H1 (cell line): ENCODE results near the gene GRB7. TPM values are rescaled to one million over a fixed set of nuclear protein-coding genes. Genes with fewer than 3 reads are reported as not detected.
A peak's percentile ranks its signal among the peaks of the same experiment; 100 is the strongest.

Experiments
- CTCF ChIA-PET: fragments of 300-600 bp; sonication (Branson Sonifier 250); formaldehyde crosslinking; loops from one replicate; lab custom pipeline; 2021; ENCODE audit not compliant: partially characterized antibody; lab: Charles Lee
- POLR2A ChIA-PET: fragments of 300-600 bp; sonication (Branson Sonifier 250); formaldehyde crosslinking; loops from one replicate; lab custom pipeline; 2021; ENCODE audit warnings: inconsistent platforms; ENCODE audit not compliant: partially characterized antibody; lab: Charles Lee
- DNase-seq, 2 experiments: peaks; one replicate each; pipeline versions ENCODE4 v3.0.0 to v3.0.0-alpha.2; 2010 to 2022; ENCODE audit warnings: low spot score in 2 of 2, low read depth in 1 of 2, mixed read lengths in 1 of 2
- FAIRE-seq: peaks from 2 replicates; lab custom pipeline; 2011; peaks lifted over from hg19 to GRCh38; lab: Jason Lieb, UNC
- H2AFZ ChIP-seq: 2 replicates; pipeline ENCODE4 v1.8.1; 2012; ENCODE audit warnings: low read length, inconsistent platforms
- H2AK5ac ChIP-seq: 2 replicates; pipeline ENCODE4 v1.6.1; 2013; ENCODE audit warnings: low read depth, low read length
- H2BK120ac ChIP-seq: replicated peaks from 2 replicates; pipeline ENCODE3; 2013; ENCODE audit warnings: low read depth, low read length, inconsistent platforms
- H2BK12ac ChIP-seq: 2 replicates; pipeline ENCODE4 v1.6.1; 2013; ENCODE audit warnings: low read depth, low read length
- H2BK15ac ChIP-seq: 2 replicates; pipeline ENCODE4 v1.6.1; 2013; ENCODE audit warnings: low read length
- H2BK20ac ChIP-seq: 2 replicates; pipeline ENCODE4 v1.6.1; 2013; ENCODE audit warnings: low read length
- H2BK5ac ChIP-seq: 2 replicates; pipeline ENCODE4 v1.6.1; 2013; ENCODE audit warnings: low read depth, low read length
- H3K14ac ChIP-seq: 2 replicates; pipeline ENCODE4 v1.6.1; 2013; ENCODE audit warnings: inconsistent platforms; ENCODE audit not compliant: insufficient read length
- H3K18ac ChIP-seq: 2 replicates; pipeline ENCODE4 v1.6.1; 2013; ENCODE audit warnings: low read length; ENCODE audit errors: extremely low read depth
- H3K23ac ChIP-seq: 2 replicates; pipeline ENCODE4 v1.6.1; 2013; ENCODE audit warnings: inconsistent platforms; ENCODE audit not compliant: insufficient read length
- H3K23me2 ChIP-seq: 2 replicates; pipeline ENCODE4 v1.6.1; 2013; ENCODE audit warnings: low read depth, low read length
- H3K27ac ChIP-seq: 2 replicates; pipeline ENCODE4 v1.6.1; 2011; ENCODE audit warnings: low read depth, low read length, inconsistent platforms
- H3K27me3 ChIP-seq, 4 experiments: replicated peaks in 1 of 4; 1 replicate in 1 of 4; 2 replicates in 3 of 4; pipeline versions ENCODE4 v1.6.1 to v1.8.1; 2011 to 2013; ENCODE audit warnings: low read length in 3 of 4, mild to moderate bottlenecking in 3 of 4, inconsistent platforms in 2 of 4, mixed read lengths in 2 of 4, moderate library complexity in 1 of 4; ENCODE audit not compliant: control insufficient read depth in 3 of 4, insufficient read depth in 3 of 4; ENCODE audit errors: extremely low read depth in 1 of 4
- H3K36me3 ChIP-seq, 4 experiments: 2 replicates each; pipeline versions ENCODE4 v1.6.1 to v1.8.1; 2011 to 2013; ENCODE audit warnings: mild to moderate bottlenecking in 4 of 4, low read length in 3 of 4, moderate library complexity in 2 of 4, control low read depth in 1 of 4, inconsistent platforms in 1 of 4; ENCODE audit not compliant: insufficient read depth in 4 of 4, control insufficient read depth in 2 of 4
- H3K4ac ChIP-seq: replicated peaks from 2 replicates; pipeline ENCODE3; 2013; ENCODE audit warnings: low read length, low read depth, mixed read lengths, inconsistent platforms; ENCODE audit not compliant: insufficient read length
- H3K4me1 ChIP-seq, 4 experiments: replicated peaks in 1 of 4; 1 replicate in 1 of 4; 2 replicates in 3 of 4; pipeline versions ENCODE4 v1.6.1 to v1.8.1; 2011 to 2013; ENCODE audit warnings: low read length in 3 of 4, inconsistent platforms in 2 of 4, mixed read lengths in 1 of 4; ENCODE audit not compliant: insufficient read depth in 4 of 4, control insufficient read depth in 3 of 4
- H3K4me2 ChIP-seq, 2 experiments: 2 replicates each; pipeline versions ENCODE4 v1.6.1 to v1.8.1; 2011 to 2013; ENCODE audit warnings: low read depth in 2 of 2, low read length in 2 of 2, control low read depth in 1 of 2, inconsistent platforms in 1 of 2, mild to moderate bottlenecking in 1 of 2; ENCODE audit not compliant: insufficient read depth in 1 of 2
- H3K4me3 ChIP-seq, 4 experiments: fragments of 200-600, 300-600 bp in 1 of 4; sonication (generic), shearing (Covaris generic), sonication (Bioruptor Twin) in 1 of 4; 2 replicates each; pipeline versions ENCODE4 v1.5.1 to v1.8.1; 2011 to 2016; ENCODE audit warnings: low read length in 4 of 4, low read depth in 3 of 4, control low read depth in 2 of 4, inconsistent platforms in 2 of 4, mild to moderate bottlenecking in 2 of 4, mixed read lengths in 1 of 4, moderate library complexity in 1 of 4; ENCODE audit not compliant: insufficient read depth in 2 of 4; ENCODE audit errors: extremely low read depth in 1 of 4
- H3K56ac ChIP-seq: replicated peaks from 2 replicates; pipeline ENCODE3; 2013; ENCODE audit warnings: low read depth, mild to moderate bottlenecking, mixed read lengths, low read length, inconsistent platforms; ENCODE audit not compliant: insufficient read length
- H3K79me1 ChIP-seq: 2 replicates; pipeline ENCODE4 v1.6.1; 2013; ENCODE audit warnings: low read depth, low read length, control low read depth
- H3K79me2 ChIP-seq, 2 experiments: 2 replicates each; pipeline versions ENCODE4 v1.6.1 to v1.8.1; 2012 to 2013; ENCODE audit warnings: low read length in 2 of 2, mild to moderate bottlenecking in 2 of 2, inconsistent platforms in 1 of 2; ENCODE audit not compliant: insufficient read depth in 2 of 2, control insufficient read depth in 1 of 2
- H3K9ac ChIP-seq, 4 experiments: replicated peaks in 1 of 4; 1 replicate in 1 of 4; 2 replicates in 3 of 4; pipeline versions ENCODE4 v1.6.1 to v1.8.1; 2011 to 2013; ENCODE audit warnings: low read depth in 3 of 4, low read length in 3 of 4, control low read depth in 2 of 4, mild to moderate bottlenecking in 2 of 4, moderate library complexity in 2 of 4, inconsistent platforms in 1 of 4; ENCODE audit errors: extremely low read depth in 1 of 4
- H3K9me3 ChIP-seq, 2 experiments: 2 replicates each; pipeline versions ENCODE4 v1.6.1 to v1.8.1; 2012 to 2013; ENCODE audit warnings: mild to moderate bottlenecking in 2 of 2, moderate library complexity in 2 of 2, control low read depth in 1 of 2, inconsistent platforms in 1 of 2, low read depth in 1 of 2, low read length in 1 of 2, mixed read lengths in 1 of 2; ENCODE audit not compliant: insufficient read depth in 2 of 2
- H4K20me1 ChIP-seq, 2 experiments: replicated peaks in 1 of 2; 2 replicates each; pipeline versions ENCODE3 to v1.8.1; 2011 to 2013; ENCODE audit warnings: inconsistent platforms in 2 of 2, low read length in 2 of 2, mild to moderate bottlenecking in 1 of 2; ENCODE audit not compliant: insufficient read depth in 2 of 2, control insufficient read depth in 1 of 2
- H4K5ac ChIP-seq: 2 replicates; pipeline ENCODE4 v1.6.1; 2013; ENCODE audit warnings: low read length, low read depth, mixed read lengths, inconsistent platforms; ENCODE audit not compliant: insufficient read length
- H4K8ac ChIP-seq: 2 replicates; pipeline ENCODE4 v1.8.0; 2013; ENCODE audit warnings: mild to moderate bottlenecking, moderate library complexity, low read length, inconsistent platforms; ENCODE audit not compliant: insufficient read depth; ENCODE audit errors: extremely low read depth
- H4K91ac ChIP-seq: replicated peaks from 2 replicates; pipeline ENCODE3; 2013; ENCODE audit warnings: low read length, mixed read lengths, inconsistent platforms; ENCODE audit not compliant: insufficient read length
- CREB1 ChIP-seq: IDR thresholded peaks from 2 replicates; pipeline ENCODE4 v1.6.1; 2012; ENCODE audit warnings: inconsistent platforms
- HDAC2 ChIP-seq, 2 experiments: fragments of 300-600 bp in 1 of 2; sonication (generic) in 1 of 2; IDR thresholded peaks; 2 replicates each; pipeline ENCODE4 v1.6.1; 2011 to 2012; ENCODE audit warnings: low read depth in 2 of 2, low read length in 2 of 2, mild to moderate bottlenecking in 2 of 2, moderate library complexity in 2 of 2, borderline replicate concordance in 1 of 2, inconsistent platforms in 1 of 2
- HDAC6 ChIP-seq: IDR thresholded peaks from one replicate; pipeline ENCODE4 v1.7.1; 2012; ENCODE audit warnings: low read depth, mild to moderate bottlenecking, inconsistent platforms, low read length, moderate library complexity
- KDM5A ChIP-seq: fragments of 200-600 bp; IDR thresholded peaks from 2 replicates; pipeline ENCODE4 v1.7.1; 2012; ENCODE audit warnings: mild to moderate bottlenecking, low read length, inconsistent platforms, mixed read lengths
- SIN3A ChIP-seq, 2 experiments: IDR thresholded peaks in 1 of 2; conservative IDR thresholded peaks in 1 of 2; 2 replicates each; pipeline ENCODE4 v1.6.1; 2011 to 2012; ENCODE audit warnings: low read length in 2 of 2, improper control_type of control experiment in 1 of 2, low read depth in 1 of 2, mild to moderate bottlenecking in 1 of 2
- ZNF274 ChIP-seq: IDR thresholded peaks from 2 replicates; pipeline ENCODE4 v1.7.0; 2012; ENCODE audit warnings: low read length, borderline replicate concordance; ENCODE audit errors: extremely low read depth
- WGBS, 2 experiments: shearing (Covaris generic) in 1 of 2; methylation state at CpG; one replicate each; pipeline versions ENCODE4 v1.1.6 to v1.1.7; 2013 to 2015; ENCODE audit warnings: low lambda C conversion rate in 2 of 2, mixed read lengths in 2 of 2, inconsistent platforms in 1 of 2, low coverage in 1 of 2, missing lambda C conversion rate in 1 of 2; ENCODE audit not compliant: insufficient replicate concordance in 2 of 2, insufficient coverage in 1 of 2, insufficient read length in 1 of 2; ENCODE audit errors: extremely low coverage in 1 of 2, missing lambda C conversion rate in 1 of 2; 5-methylcytosine and 5-hydroxymethylcytosine counted together
- polyA plus RNA-seq, 7 experiments: library from polyadenylated mRNA; depleted of rRNA in 3 of 7; stranded (reverse) in 5 of 7; unstranded in 2 of 7; fragments of >200 nt in 5 of 7; fragments of 200-250 nt in 2 of 7; gene quantifications; 1 replicate in 5 of 7; 2 replicates in 1 of 7; 4 replicates in 1 of 7; pipeline versions ENCODE4 v1.2.1 to v1.2.3, GENCODE V29; 2011 to 2013; ENCODE audit warnings: missing spikeins in 2 of 7, mixed read lengths in 2 of 7
- total RNA-seq: library from RNA; stranded (reverse); fragmentation: NEBNext Ultra II Directional; extraction: Animal tissue kit (Norgen Biotek cat#: 25700); gene quantifications from 2 replicates; pipeline ENCODE4 v1.2.1, GENCODE V29; 2021

Gene GRB7
- total and polyA plus RNA-seq, 2 of the 8 experiments (the other 6 are each of a cell fraction or from before 2014, with no cell fraction given): 32.2 to 41.5 TPM

DNA sequence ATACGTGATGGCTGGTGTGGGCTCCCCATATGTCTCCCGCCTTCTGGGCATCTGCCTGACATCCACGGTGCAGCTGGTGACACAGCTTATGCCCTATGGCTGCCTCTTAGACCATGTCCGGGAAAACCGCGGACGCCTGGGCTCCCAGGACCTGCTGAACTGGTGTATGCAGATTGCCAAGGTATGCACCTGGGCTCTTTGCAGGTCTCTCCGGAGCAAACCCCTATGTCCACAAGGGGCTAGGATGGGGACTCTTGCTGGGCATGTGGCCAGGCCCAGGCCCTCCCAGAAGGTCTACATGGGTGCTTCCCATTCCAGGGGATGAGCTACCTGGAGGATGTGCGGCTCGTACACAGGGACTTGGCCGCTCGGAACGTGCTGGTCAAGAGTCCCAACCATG is 13.0 kb upstream of the GRB7 start:
- Histone ChIP-seq H3K18ac (no peak overlapping the region), H3K79me1 (peaks cover 2% of the 10 kb centered on the region), H3K27me3 (no peaks in the 10 kb centered on the region), H2BK5ac (peak overlapping the region; percentile 35; the same call in 1 of the 2 replicates), H2BK12ac (no peak overlapping the region), H3K23ac (no peak overlapping the region), H3K4me2 (no peak overlapping the region), H2AK5ac (no peak overlapping the region), H3K4me1 (peaks cover 0 to 11% (median 4%) of the 10 kb centered on the region in 4 experiments; a peak in 6 of 7 replicates), H3K9ac (no peak overlapping the region), H3K36me3 (peaks cover 21 to 70% (median 46%) of the 10 kb centered on the region in 4 experiments), H3K14ac (no peak overlapping the region), H3K4ac (no peak overlapping the region), H3K79me2 (no peaks in the 10 kb centered on the region), H3K56ac (no peak overlapping the region), H4K8ac (peak overlapping the region; percentile 76; the same call in 1 of the 2 replicates), H3K9me3 (no peaks in the 10 kb centered on the region), H2BK20ac (no peak overlapping the region), H4K91ac (no peak overlapping the region), H3K23me2 (peaks cover under 1% of the 10 kb centered on the region; the same call in 1 of the 2 replicates), H4K20me1 (peaks cover 8 to 22% of the 10 kb centered on the region in 2 experiments), H2AFZ (no peak overlapping the region), H2BK15ac (no peak overlapping the region), H4K5ac (no peak overlapping the region), H3K4me3 (no peak overlapping the region), H3K27ac (no peak overlapping the region), H2BK120ac (no peak overlapping the region)
- 99% methylated on average over 13 of the region's 13 CpGs; no CpG with 5 or more reads in 1 of the 2 experiments for WGBS, 2 experiments
- DNase-seq (no peak), FAIRE-seq (no peak)
- ChIA-PET POLR2A (interaction anchor here (1.0 to 1.6 kb wide), 6 partner anchors 8 to 53 kb away, joined by 3 to 5 read pairs (median 4); no protein-coding TSS in a partner anchor), CTCF (interaction anchor here (0.9 to 2.0 kb wide), 2 partner anchors 25 to 70 kb away, joined by 3 to 4 read pairs; partner anchors contain the start of gene ERBB2)
- TF ChIP-seq HDAC6 (no peak), CREB1 (no peak), ZNF274 (no peak), HDAC2 (IDR thresholded peaks at IDR 0.05; ENCODE audit: borderline replicate concordance in 1 of 2, low read depth in 2 of 2, low read length in 2 of 2) (no peak), KDM5A (no peak), SIN3A (conservative IDR thresholded peaks at IDR 0.05 in 1 of 2, IDR thresholded peaks at IDR 0.05 in 1 of 2; ENCODE audit: low read depth in 1 of 2, low read length in 2 of 2) (no peak)
